ENCODE measurements around the gene KRTAP10-9. TPM values are rescaled to one million over a fixed set of nuclear protein-coding genes. Genes with fewer than 3 reads are reported as not detected.
"Not testable (repeated sequence)": the region's sequence is repeated elsewhere in the genome, so short reads cannot be mapped to it uniquely, and the experiment has no call there.

Gene KRTAP10-9, protein sequence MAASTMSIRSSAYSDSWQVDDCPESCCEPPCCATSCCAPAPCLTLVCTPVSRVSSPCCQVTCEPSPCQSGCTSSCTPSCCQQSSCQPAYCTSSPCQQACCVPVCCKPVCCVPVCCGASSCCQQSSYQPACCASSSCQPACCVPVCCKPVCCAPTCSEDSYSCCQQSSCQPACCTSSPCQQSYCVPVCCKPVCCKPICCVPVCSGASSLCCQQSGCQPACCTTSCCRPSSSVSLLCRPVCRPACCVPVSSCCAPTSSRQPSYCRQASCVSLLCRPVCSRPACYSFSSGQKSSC
- total RNA-seq (not detected in 2 replicates), polyA plus RNA-seq (not detected in 2 replicates)

DNA sequence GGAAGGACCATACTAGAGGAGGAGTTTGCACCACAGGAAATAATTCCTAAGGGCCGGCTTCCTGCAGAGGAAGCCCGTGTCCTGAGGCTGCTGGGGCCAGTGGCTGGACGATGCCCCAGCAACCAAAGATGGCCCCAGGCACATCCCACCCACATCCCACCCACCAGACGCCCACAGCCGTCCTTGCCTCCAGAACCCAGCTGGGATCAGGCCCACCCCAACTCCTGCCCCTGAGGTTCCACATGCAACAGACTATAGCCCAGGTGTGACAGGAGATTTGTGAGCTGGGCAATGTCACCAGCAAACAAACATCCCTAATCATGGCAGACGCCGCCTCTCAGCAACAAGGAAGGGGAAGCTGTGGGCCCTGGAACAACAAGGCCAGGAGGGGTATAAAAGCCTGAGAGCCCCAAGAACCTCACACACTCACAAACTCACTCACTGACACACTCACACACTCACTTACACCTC is at the start of gene KRTAP10-9:
TSS of gene KRTAP10-9 (plus strand) at position 421 of the 471 bp plus-strand sequence. CDS start 79 bp downstream, outside the sequence.
- TF ChIP-seq, protein P1, sequence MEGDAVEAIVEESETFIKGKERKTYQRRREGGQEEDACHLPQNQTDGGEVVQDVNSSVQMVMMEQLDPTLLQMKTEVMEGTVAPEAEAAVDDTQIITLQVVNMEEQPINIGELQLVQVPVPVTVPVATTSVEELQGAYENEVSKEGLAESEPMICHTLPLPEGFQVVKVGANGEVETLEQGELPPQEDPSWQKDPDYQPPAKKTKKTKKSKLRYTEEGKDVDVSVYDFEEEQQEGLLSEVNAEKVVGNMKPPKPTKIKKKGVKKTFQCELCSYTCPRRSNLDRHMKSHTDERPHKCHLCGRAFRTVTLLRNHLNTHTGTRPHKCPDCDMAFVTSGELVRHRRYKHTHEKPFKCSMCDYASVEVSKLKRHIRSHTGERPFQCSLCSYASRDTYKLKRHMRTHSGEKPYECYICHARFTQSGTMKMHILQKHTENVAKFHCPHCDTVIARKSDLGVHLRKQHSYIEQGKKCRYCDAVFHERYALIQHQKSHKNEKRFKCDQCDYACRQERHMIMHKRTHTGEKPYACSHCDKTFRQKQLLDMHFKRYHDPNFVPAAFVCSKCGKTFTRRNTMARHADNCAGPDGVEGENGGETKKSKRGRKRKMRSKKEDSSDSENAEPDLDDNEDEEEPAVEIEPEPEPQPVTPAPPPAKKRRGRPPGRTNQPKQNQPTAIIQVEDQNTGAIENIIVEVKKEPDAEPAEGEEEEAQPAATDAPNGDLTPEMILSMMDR (IDR thresholded peaks at IDR 0.05; ENCODE audit: low read depth, low read length): no peak

DNA sequence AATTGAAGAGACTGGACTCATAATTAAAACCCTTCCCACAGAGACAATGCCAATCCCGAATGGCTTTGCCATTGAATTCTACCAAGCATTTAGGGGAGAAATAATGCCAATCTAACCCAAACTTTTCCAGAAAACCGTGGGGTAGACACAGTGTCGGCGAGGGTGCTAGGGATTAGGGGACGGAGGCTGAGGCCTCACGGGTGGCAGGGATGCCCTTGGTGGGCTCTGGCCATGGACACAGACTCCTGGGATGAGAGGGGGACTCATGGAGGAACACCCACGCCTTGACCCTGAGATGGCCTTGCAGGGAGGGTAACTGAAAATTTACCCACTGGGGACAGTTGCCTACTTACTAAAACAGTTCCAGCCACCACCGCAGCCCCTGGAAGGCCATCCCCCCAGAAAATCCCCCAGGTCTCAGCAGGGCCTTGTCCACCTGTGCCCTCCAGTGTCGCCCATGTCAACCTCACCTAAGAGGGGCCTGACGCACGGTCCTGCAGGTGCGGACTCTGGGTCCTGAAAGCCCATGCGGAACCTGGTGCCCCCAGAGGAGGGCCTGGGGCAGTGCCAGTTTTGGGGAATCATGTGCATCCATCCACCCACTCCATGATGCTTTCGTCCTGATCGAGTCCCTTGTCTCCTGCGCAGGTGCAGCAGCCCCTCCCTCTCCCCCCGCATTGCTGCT is 48.4 kb upstream of the KRTAP10-9 start:
- no peak for DNase-seq (ENCODE audit: low read depth in 1 of 2, low spot score in 1 of 2)
- no peaks in the 10 kb centered on the region for H3K9me3 ChIP-seq (ENCODE audit: low read depth)
- H3K4me1 ChIP-seq (ENCODE audit: low read depth): peaks cover 5% of the 10 kb centered on the region
- H3K27me3 ChIP-seq: no peaks in the 10 kb centered on the region
- TF ChIP-seq, protein P1 (IDR thresholded peaks at IDR 0.05; ENCODE audit: low read depth, low read length): no peak
- H3K27ac ChIP-seq: no peak overlapping the region
- H3K36me3 ChIP-seq: no peaks in the 10 kb centered on the region
- no peak overlapping the region for H3K4me3 ChIP-seq

More for the DNA sequence above, at the start of gene KRTAP10-9:
- Histone ChIP-seq H3K4me3 (no peak within 1 kb of the TSS), H3K27me3 (no peaks in the 10 kb centered on the region), H3K9me3 (ENCODE audit: low read depth) (no peaks in the 10 kb centered on the region), H3K4me1 (ENCODE audit: low read depth) (no peaks in the 10 kb centered on the region), H3K36me3 (no peaks in the 10 kb centered on the region), H3K27ac (no peak within 1 kb of the TSS)
- no peak for DNase-seq (ENCODE audit: low read depth in 1 of 2, low spot score in 1 of 2)

DNA sequence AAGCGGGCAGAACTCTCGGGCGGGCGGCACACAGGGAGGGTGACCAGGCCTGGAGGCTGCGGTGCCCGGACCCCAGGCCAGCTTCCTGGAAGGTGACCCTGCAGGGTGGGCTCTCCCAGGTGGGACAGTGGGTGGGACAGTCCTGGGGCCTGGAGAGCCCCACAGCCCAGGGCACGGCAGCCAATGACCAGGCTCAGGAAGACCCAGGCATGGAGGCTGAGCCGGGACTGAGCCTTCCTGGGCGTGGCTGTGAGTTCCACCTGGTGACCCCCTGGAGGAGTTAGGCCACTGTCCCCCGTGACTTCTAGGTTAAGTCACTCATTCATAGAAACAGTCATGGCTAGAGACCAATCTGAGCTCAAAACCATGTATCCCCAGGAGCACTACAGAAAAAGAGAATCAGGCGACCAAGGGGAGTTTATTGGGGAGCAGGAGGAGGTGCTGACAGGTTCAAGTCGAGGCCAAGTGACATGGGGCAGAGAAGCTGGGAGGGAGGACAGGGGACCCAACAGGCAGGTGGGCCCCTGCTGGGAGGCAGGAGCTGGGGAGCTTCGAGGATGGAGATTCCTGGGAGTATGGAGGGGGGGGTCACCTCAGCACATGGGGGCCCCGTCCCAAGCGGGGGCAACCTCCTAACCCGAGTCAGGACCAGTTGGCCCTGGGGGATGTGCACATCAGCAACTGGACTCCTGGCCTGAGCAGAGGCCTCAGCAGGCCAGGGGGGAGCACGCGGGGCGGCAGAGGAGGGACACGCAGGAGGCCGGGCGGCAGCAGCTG is 47.6 kb upstream of the KRTAP10-9 start:
- Histone ChIP-seq H3K4me3 (no peak overlapping the region), H3K36me3 (no peaks in the 10 kb centered on the region), H3K27me3 (no peaks in the 10 kb centered on the region), H3K9me3 (ENCODE audit: low read depth) (no peaks in the 10 kb centered on the region), H3K27ac (no peak overlapping the region), H3K4me1 (ENCODE audit: low read depth) (peaks cover 13% of the 10 kb centered on the region)
- TF ChIP-seq, protein P1 (IDR thresholded peaks at IDR 0.05; ENCODE audit: low read depth, low read length): no peak
- no peak for DNase-seq (ENCODE audit: low read depth in 1 of 2, low spot score in 1 of 2)

DNA sequence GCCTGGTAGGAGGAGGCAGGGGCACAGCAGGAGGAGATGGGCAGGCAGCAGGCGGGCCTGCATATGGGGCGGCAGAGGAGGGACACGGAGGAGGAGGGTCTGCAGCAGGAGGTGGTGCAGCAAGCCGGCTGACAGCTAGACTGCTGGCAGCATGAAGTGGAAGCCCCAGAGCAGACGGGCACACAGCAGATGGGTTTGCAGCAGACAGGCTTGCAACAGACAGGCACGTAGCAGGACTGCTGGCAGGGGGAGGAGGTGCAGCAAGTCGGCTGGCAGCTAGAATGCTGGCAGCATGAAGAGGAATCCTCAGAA is 47.1 kb upstream of the KRTAP10-9 start:
- H3K4me1 ChIP-seq (ENCODE audit: low read depth): peaks cover 13% of the 10 kb centered on the region

GRCh38 chr21:44580231-44580821 is 46.6 kb upstream of the KRTAP10-9 start, which contains the start of gene KRTAP10-5:
KRTAP10-5 (minus strand) TSS chr21:44580604; CDS start chr21:44580578, 26 bp downstream.
- H3K4me3 ChIP-seq; DNase-seq (ENCODE audit: low read depth in 1 of 2, low spot score in 1 of 2); H3K27me3 ChIP-seq; H3K27ac ChIP-seq; H3K36me3 ChIP-seq; H3K9me3 ChIP-seq (ENCODE audit: low read depth): not testable (repeated sequence)
- H3K4me1 ChIP-seq (ENCODE audit: low read depth): peaks cover 13% of the 10 kb centered on the region

More for the DNA sequence above, 47.1 kb upstream of the KRTAP10-9 start:
- H3K36me3 ChIP-seq: no peaks in the 10 kb centered on the region
- TF ChIP-seq, protein P1 (IDR thresholded peaks at IDR 0.05; ENCODE audit: low read depth, low read length): no peak
- DNase-seq (ENCODE audit: low read depth in 1 of 2, low spot score in 1 of 2): no peak
- no peaks in the 10 kb centered on the region for H3K9me3 ChIP-seq (ENCODE audit: low read depth)
- H3K27ac ChIP-seq: no peak overlapping the region
- no peak overlapping the region for H3K4me3 ChIP-seq
- no peaks in the 10 kb centered on the region for H3K27me3 ChIP-seq
